HG02884 (cell line): ENCODE data around the gene OGFOD3.

ENCODE experiments used
- ATAC-seq: cut with Tn5 transposase; IDR thresholded peaks from one replicate; pipeline ENCODE4 v1.9.1; 2021; ENCODE audit warnings: mild to moderate bottlenecking, moderate library complexity; ENCODE audit not compliant: unreplicated experiment

The OGFOD3 gene

DNA sequence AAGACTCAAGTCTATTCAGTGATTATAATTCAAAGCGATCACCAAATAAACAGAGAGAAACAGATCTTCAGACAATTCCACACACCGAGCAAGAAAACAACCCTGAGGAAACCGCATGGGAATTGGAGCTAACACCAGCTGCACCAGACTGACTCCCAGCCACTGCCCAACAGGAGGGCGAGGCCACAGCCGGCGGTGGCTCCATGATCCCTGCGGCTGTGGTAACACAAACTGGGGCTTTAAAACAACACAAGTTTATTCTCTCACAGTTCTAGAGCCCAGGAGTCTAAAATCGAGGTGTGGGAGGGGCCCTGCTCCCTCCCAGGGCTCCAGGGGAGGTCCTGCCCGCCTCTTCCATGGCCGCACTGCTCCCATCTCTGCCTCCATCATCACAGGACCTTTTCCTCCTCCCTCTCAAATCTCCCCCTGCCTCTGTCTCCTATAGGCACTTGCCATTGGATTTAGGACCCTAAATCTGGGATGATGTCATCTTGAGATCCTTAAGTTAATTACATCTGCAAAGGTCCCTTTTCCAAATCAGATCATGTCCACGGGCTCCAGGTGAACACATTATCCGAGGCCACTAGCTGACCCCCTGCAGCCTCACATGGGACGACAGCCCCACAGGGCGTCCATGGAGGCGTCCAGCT lies 10.0 kb downstream of the OGFOD3 start:
- ATAC-seq, result no peak

DNA sequence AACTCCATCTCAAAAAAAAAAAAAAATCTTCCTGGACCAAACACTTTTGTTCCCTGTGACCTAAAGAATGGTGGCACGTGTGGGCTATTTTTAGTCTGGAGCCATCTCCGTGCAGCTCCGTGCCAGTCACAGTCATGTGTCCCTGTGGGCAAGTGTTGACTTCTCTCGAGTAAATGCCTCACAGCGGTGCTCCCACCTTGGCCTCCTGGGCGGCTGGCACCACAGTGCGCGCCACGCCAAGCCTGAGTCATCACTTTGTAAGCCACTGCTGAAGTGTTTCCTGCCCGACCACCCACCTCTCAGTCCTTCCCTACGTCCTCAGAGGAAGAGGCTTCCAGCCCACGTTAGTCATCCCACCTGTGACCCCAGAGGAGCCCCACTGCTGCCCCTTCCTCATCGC lies 11.1 kb downstream of the OGFOD3 start:
- ATAC-seq, result no peak

GRCh38 chr17:82406131-82406671 lies 12.2 kb downstream of the OGFOD3 start:
- no peak for ATAC-seq

- ATAC-seq, result no peak
These were observed 13.3 kb downstream of the OGFOD3 start for GRCh38 chr17:82405051-82405450.

DNA sequence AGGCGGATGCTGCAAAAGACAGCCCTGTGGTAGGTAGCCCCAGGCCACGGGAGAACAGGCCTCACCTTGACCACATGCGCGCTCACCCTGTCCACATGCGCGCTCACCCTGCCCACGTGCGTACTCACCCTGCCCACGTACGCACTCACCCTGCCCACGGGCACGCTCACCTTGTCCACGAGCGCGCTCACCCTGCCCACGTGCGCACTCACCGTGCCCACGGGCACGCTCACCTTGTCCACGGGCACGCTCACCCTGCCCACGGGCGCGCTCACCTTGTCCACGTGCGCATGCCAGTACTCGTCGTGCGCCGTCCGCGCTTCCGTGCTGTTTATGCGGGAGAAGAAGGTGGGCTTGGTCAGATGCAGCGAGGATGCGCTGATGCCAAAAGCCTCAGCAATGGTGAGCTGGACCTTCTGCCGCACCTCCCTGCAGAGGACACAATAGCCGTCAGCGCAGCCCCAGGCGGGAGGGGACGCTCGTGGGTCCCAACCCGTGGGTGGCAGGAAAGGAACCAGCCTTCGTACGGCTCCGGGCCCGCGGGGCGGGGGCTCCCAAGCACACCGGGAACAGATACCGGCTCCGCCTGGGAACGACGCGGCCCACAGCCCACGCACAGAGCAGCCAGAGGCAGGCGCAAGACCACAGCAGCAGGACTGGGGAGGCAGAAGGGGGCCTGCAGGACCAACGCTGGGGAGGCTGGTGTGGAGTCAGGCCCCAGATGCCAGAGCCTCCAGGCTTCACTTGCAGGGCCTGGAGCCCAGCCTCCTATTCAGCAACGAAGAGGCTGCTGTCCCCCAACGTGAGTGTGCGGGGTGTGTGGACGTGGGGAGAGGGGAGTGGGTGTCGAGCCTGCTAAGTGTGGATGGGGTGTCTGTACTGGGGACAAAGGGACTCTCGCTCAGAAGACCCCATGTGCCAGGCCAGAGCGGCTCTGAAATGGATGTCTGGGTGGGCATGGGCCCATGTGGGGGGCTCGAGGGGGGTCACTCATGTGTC lies 14.4 kb downstream of the OGFOD3 start:
- no peak for ATAC-seq

- ATAC-seq, result no peak
These were observed 15.5 kb downstream of the OGFOD3 start for GRCh38 chr17:82402865-82403264.

GRCh38 chr17:82400830-82401229 lies 17.6 kb downstream of the OGFOD3 start:
- no peak for ATAC-seq

DNA sequence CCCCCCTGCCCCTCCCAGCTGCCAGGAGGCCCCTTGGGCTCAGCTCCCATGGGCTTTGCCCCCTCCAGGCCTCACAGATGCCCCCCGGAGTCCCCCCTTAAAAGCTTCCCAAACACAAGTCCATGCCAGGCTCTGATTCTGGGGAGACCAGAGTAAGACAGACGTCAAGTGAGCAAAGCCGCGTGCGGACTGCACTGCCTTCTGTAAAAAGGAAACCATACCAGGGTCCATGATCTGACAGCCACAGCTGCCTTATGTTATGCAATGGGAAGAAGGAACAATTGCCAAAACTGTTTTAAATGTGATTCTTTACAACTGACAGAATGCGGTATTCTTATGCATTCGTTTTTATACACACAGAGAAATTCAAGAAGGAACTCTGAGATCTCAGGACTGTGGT lies 18.2 kb downstream of the OGFOD3 start:
- no peak for ATAC-seq

- ATAC-seq, result no peak
These were observed 18.7 kb downstream of the OGFOD3 start for GRCh38 chr17:82399601-82400101.

DNA sequence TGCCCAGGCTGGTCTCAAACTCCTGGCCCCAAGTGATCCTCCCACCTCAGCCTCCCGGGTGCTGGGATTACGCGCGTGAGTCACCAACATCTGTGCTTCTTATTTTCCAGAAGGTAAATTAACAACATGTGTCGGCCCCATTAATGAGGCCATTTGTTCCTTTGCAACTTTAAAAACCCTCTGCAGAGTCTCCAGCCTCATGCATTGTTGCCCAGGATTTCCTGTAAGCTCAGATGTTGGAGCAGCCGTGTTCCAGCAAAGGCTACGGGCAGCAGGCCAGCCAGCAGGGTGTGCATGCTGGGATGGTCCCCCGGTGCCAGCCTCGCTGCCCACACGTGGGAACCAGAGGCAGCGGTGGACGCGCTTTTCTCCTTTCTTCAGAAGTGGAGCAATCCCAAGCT lies 19.3 kb downstream of the OGFOD3 start:
- ATAC-seq, result no peak

GRCh38 chr17:82397449-82398335 lies 20.7 kb downstream of the OGFOD3 start:
- ATAC-seq, result no peak

- ATAC-seq, result no peak
These were observed 21.6 kb downstream of the OGFOD3 start for GRCh38 chr17:82396601-82397435.

GRCh38 chr17:82394278-82394677 lies 24.1 kb downstream of the OGFOD3 start:
- no peak for ATAC-seq

DNA sequence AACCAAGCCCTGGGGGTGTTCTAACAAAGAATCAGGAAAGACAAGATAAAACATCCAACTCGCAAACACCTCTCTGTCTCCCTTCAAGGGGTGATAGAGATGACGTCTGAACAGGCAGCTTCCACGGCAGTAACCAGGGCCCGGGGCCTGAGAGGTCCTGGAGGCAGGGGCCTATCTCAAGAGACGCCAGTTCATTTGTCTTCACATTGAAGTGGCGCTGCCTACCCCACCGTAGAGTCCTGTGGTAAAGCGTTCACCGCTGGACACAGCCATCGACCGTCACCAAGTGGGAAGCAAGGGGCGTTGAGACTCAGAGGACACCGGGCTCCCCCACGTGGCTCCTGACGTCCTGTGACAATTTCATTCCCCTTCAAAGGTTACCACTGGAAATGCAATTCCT lies 25.4 kb downstream of the OGFOD3 start:
- no peak for ATAC-seq

DNA sequence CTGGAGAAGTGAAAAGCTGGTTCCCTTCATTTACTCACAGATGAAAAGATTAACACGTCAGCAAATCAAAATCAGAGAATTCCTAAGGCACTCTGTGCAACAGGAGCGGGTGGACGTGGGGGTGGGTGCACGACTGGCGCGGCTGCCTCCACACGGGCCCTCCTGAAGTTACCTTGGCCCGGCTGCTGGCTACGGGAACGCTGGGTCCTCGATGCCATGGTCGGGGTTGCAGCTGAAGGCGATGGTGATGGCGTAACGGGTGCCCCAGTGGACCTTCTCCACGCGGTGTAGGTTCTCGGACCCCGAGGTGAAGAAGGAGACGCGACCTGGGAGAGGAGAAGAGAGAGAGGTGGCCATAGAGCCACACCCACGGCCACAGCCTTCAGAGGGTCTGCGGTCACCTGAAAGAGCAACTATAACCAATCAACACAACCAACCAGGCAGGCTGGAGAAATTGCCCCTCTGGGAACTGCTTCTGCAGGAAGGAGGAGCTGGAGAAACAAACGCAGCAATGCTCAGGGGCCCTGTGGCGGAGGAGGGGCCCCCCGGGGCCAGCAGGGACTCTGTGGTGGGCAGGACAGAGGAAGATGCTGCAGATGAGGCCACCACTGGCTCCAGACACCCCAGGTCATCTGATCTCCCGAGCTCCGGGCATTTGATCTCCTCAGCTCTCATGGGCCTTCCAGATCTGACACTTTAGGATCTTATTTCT lies 26.0 kb downstream of the OGFOD3 start:
- ATAC-seq, result no peak

- no peak for ATAC-seq
These were observed 26.8 kb downstream of the OGFOD3 start for GRCh38 chr17:82391496-82392066.

DNA sequence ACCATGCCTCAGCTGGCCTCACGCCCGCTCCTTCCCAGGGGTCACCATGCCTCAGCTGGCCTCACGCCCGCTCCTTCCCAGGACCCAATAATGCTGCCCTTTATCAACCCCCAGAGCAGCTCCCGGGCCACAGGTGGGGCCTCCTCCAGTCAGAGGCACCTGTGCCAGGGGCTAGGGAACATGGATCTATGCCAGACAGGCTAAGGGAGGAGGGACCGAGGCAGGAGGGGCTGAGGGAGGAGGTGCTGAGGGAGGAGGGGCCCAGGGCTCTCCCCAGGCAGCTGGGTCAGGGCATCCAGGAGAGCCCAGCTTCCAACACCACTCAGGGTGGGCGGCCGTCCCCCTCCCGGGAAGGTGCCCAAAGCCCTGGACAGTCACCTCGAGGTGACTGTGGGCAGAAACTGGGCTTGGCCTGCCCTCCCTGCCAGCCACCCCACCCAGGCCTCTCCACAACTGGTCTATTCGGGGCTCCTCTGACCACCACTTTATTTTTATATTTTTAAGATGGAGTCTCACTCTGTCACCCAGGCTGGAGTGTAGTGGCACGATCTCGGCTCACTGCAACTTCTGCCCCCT lies 27.4 kb downstream of the OGFOD3 start:
- ATAC-seq, result no peak
